IMR-90 (cell line): ENCODE data around the gene AMZ2. TPM values are rescaled to one million over a fixed set of nuclear protein-coding genes. Genes with fewer than 3 reads are reported as not detected.
A peak's percentile ranks its signal among the peaks of the same experiment; 100 is the strongest.

Experiments
- ATAC-seq: fragments of 200-7000 bp; cut with Tn5 transposase; 2 replicates; pipeline ENCODE4 v1.9.1; 2020; ENCODE audit warnings: low read depth, mild to moderate bottlenecking, moderate library complexity
- BruUV-seq: library from RNA; stranded (reverse); fragments of 400-500 nt; replicated peaks from 2 replicates; lab custom pipeline; 2021; lab: Mats Ljungman, UMichigan
- CTCF ChIA-PET: fragments of 300-600 bp; formaldehyde crosslinking; extraction: SDS; loops from one replicate; lab custom pipeline; 2021; ENCODE audit warnings: antibody characterized with exemption; lab: Yijun Ruan, JAX
- POLR2A ChIA-PET: fragments of 300-600 bp; sonication (Branson Sonifier 250); formaldehyde crosslinking; loops from one replicate; lab custom pipeline; 2022; ENCODE audit warnings: antibody characterized with exemption; ENCODE audit not compliant: unreplicated experiment; lab: Charles Lee
- DNase-seq: peaks from one replicate; pipeline ENCODE4 v3.0.0; 2013
- H2AFZ ChIP-seq: replicated peaks from 2 replicates; pipeline ENCODE3; 2013; ENCODE audit warnings: low read length, mild to moderate bottlenecking; ENCODE audit not compliant: poor library complexity
- H2AK5ac ChIP-seq: 2 replicates; pipeline ENCODE4 v1.6.1; 2013; ENCODE audit warnings: low read depth, low read length, inconsistent platforms
- H2AK9ac ChIP-seq: replicated peaks from 2 replicates; pipeline ENCODE3; 2013; ENCODE audit warnings: mild to moderate bottlenecking, low read depth, low read length, moderate library complexity; ENCODE audit not compliant: poor library complexity
- H2BK120ac ChIP-seq: 2 replicates; pipeline ENCODE4 v1.6.1; 2013; ENCODE audit warnings: low read depth, low read length, inconsistent platforms
- H2BK15ac ChIP-seq: 3 replicates; pipeline ENCODE4 v1.6.1; 2013; ENCODE audit warnings: low read depth, low read length, inconsistent platforms
- H2BK20ac ChIP-seq: 2 replicates; pipeline ENCODE4 v1.6.1; 2013; ENCODE audit warnings: low read depth, mild to moderate bottlenecking, inconsistent platforms, low read length, moderate library complexity
- H2BK5ac ChIP-seq: 2 replicates; pipeline ENCODE4 v1.6.1; 2013; ENCODE audit warnings: mild to moderate bottlenecking, low read depth, low read length, inconsistent platforms; ENCODE audit not compliant: poor library complexity, severe bottlenecking
- H3K14ac ChIP-seq: replicated peaks from 2 replicates; pipeline ENCODE4 v1.6.1; 2013; ENCODE audit warnings: low read depth, low read length, inconsistent platforms
- H3K18ac ChIP-seq: 2 replicates; pipeline ENCODE4 v1.6.1; 2013; ENCODE audit warnings: low read depth, low read length, control low read depth
- H3K23ac ChIP-seq: 2 replicates; pipeline ENCODE4 v1.6.1; 2013; ENCODE audit warnings: low read depth, low read length, inconsistent platforms
- H3K27ac ChIP-seq: 2 replicates; pipeline ENCODE4 v1.5.1; 2013; ENCODE audit warnings: mild to moderate bottlenecking, control low read depth, low read length; ENCODE audit not compliant: insufficient read depth
- H3K27me3 ChIP-seq: 2 replicates; pipeline ENCODE4 v1.6.1; 2013; ENCODE audit warnings: low read length; ENCODE audit not compliant: control insufficient read depth, insufficient read depth
- H3K36me3 ChIP-seq: 2 replicates; pipeline ENCODE4 v1.6.1; 2013; ENCODE audit warnings: low read length, mixed read lengths; ENCODE audit not compliant: control insufficient read depth, insufficient read depth
- H3K4ac ChIP-seq: 2 replicates; pipeline ENCODE4 v1.6.1; 2013; ENCODE audit warnings: low read depth, low read length, inconsistent platforms
- H3K4me1 ChIP-seq: 2 replicates; pipeline ENCODE4 v1.6.1; 2013; ENCODE audit warnings: low read length, mixed read lengths; ENCODE audit not compliant: control insufficient read depth, insufficient read depth
- H3K4me2 ChIP-seq: 2 replicates; pipeline ENCODE4 v1.6.1; 2013; ENCODE audit warnings: low read depth, mild to moderate bottlenecking, control low read depth, low read length, moderate library complexity
- H3K4me3 ChIP-seq: 2 replicates; pipeline ENCODE4 v1.5.1; 2013; ENCODE audit warnings: low read depth, mild to moderate bottlenecking, control low read depth, low read length, moderate library complexity; ENCODE audit not compliant: insufficient read depth
- H3K56ac ChIP-seq: 2 replicates; pipeline ENCODE4 v1.6.1; 2013; ENCODE audit warnings: low read length, inconsistent platforms; ENCODE audit not compliant: insufficient read depth; ENCODE audit errors: extremely low read depth
- H3K79me1 ChIP-seq, 2 experiments: 2 replicates each; pipeline ENCODE4 v1.6.1; 2013; ENCODE audit warnings: low read length in 2 of 2, inconsistent platforms in 1 of 2, low read depth in 1 of 2
- H3K9ac ChIP-seq: 2 replicates; pipeline ENCODE4 v1.6.1; 2013; ENCODE audit warnings: low read depth, low read length, control low read depth
- H3K9me1 ChIP-seq: 2 replicates; pipeline ENCODE4 v1.6.1; 2013; ENCODE audit warnings: low read length, inconsistent platforms; ENCODE audit not compliant: insufficient read depth
- H3K9me3 ChIP-seq: 2 replicates; pipeline ENCODE4 v1.6.1; 2013; ENCODE audit warnings: low read length; ENCODE audit not compliant: control insufficient read depth, insufficient read depth
- H4K20me1 ChIP-seq: 2 replicates; pipeline ENCODE4 v1.6.1; 2013; ENCODE audit warnings: low read length, inconsistent platforms; ENCODE audit not compliant: insufficient read depth
- H4K5ac ChIP-seq: 2 replicates; pipeline ENCODE4 v1.6.1; 2013; ENCODE audit warnings: mild to moderate bottlenecking, low read depth, low read length, control low read depth
- H4K8ac ChIP-seq, 2 experiments: 2 replicates each; pipeline ENCODE4 v1.6.1; 2013; ENCODE audit warnings: low read depth in 2 of 2, low read length in 2 of 2, control low read depth in 1 of 2, inconsistent platforms in 1 of 2
- H4K91ac ChIP-seq: 2 replicates; pipeline ENCODE4 v1.6.1; 2013; ENCODE audit warnings: low read depth, low read length, inconsistent platforms; ENCODE audit not compliant: insufficient read depth
- BHLHE40 ChIP-seq: fragments of 150-350 bp; IDR thresholded peaks from 2 replicates; pipeline ENCODE4 v1.6.1; 2016; ENCODE audit warnings: mild to moderate bottlenecking, low read depth, low read length
- CEBPB ChIP-seq: IDR thresholded peaks from 2 replicates; pipeline ENCODE4 v1.6.1; 2012; ENCODE audit warnings: low read depth, low read length, improper control_type of control experiment
- CHD1 ChIP-seq: IDR thresholded peaks from 2 replicates; pipeline ENCODE4 v1.6.1; 2012; ENCODE audit warnings: low read depth, low read length, improper control_type of control experiment
- CTCF ChIP-seq: conservative IDR thresholded peaks from 2 replicates; pipeline ENCODE4 v1.5.1; 2012; ENCODE audit warnings: mild to moderate bottlenecking, low read depth, low read length, improper control_type of control experiment
- ELK1 ChIP-seq: fragments of 150-350 bp; IDR thresholded peaks from 2 replicates; pipeline ENCODE4 v1.6.1; 2016; ENCODE audit warnings: low read depth, mild to moderate bottlenecking, low read length, moderate library complexity, borderline replicate concordance
- FOS ChIP-seq: fragments of 150-350 bp; IDR thresholded peaks from 2 replicates; pipeline ENCODE4 v1.6.1; 2016; ENCODE audit warnings: low read depth, low read length
- MAZ ChIP-seq: IDR thresholded peaks from 2 replicates; pipeline ENCODE4 v1.6.1; 2012; ENCODE audit warnings: low read depth, mild to moderate bottlenecking, low read length, improper control_type of control experiment, moderate library complexity, borderline replicate concordance
- POLR2A ChIP-seq: IDR thresholded peaks from 2 replicates; pipeline ENCODE4 v1.6.1; 2012; ENCODE audit warnings: mild to moderate bottlenecking, low read depth, low read length
- RAD21 ChIP-seq: IDR thresholded peaks from 2 replicates; pipeline ENCODE4 v1.6.1; 2012; ENCODE audit warnings: low read length, improper control_type of control experiment
- RFX5 ChIP-seq: IDR thresholded peaks from 2 replicates; pipeline ENCODE4 v1.8.0; 2012; ENCODE audit warnings: low read depth, mild to moderate bottlenecking, low read length, moderate library complexity
- SMC3 ChIP-seq: fragments of 150-350 bp; IDR thresholded peaks from 2 replicates; pipeline ENCODE4 v1.6.1; 2016; ENCODE audit warnings: low read depth, mild to moderate bottlenecking, antibody characterized with exemption, low read length, moderate library complexity
- USF2 ChIP-seq: fragments of 150-350 bp; IDR thresholded peaks from 2 replicates; pipeline ENCODE4 v1.6.1; 2017; ENCODE audit warnings: mild to moderate bottlenecking, antibody characterized with exemption, low read length, low read depth
- WGBS, 2 experiments: methylation state at CpG; one replicate each; pipeline versions ENCODE4 v1.1.5 to v1.1.7; 2013; ENCODE audit warnings: missing lambda C conversion rate in 2 of 2; ENCODE audit not compliant: insufficient read length in 1 of 2; ENCODE audit errors: extremely low coverage in 2 of 2; 5-methylcytosine and 5-hydroxymethylcytosine counted together
- dilution Hi-C: fragments of 300-500 bp; cut with HindIII; formaldehyde crosslinking; loops from one replicate; pipeline ENCODE4 v1.14.3; 2018; ENCODE audit warnings: low sequenced_read_pairs; ENCODE audit not compliant: unreplicated experiment
- in situ Hi-C: fragments of 300-500 bp; cut with MboI; formaldehyde crosslinking; loops from 3 replicates; pipeline ENCODE4 v1.14.3; 2019; ENCODE audit warnings: low sequenced_read_pairs, inconsistent platforms, mixed read lengths
- intact Hi-C: fragments of 100-400 bp; cut with micrococcal nuclease; formaldehyde crosslinking; loops from 2 replicates; pipeline ENCODE4 v1.10.0; 2022
- polyA plus RNA-seq, 3 experiments: library from polyadenylated mRNA; depleted of rRNA; stranded (reverse); fragments of >200 nt; gene quantifications; 2 replicates each; pipeline ENCODE4 v1.2.3, GENCODE V29; 2012; ENCODE audit warnings: low replicate concordance in 1 of 3
- total RNA-seq: library from RNA; depleted of rRNA; stranded (reverse); fragments of >200 nt; gene quantifications from 2 replicates; pipeline ENCODE4 v1.2.3, GENCODE V29; 2012

Gene AMZ2
- total and polyA plus RNA-seq, 2 of the 4 experiments (the other 2 are of a cell fraction) = 65.4 to 90.2 TPM

- H2AFZ ChIP-seq = no peak overlapping the region
- CTCF ChIA-PET = interaction anchor here (0.6 to 1.5 kb wide), 4 partner anchors 14 to 143 kb away, joined by 3 to 7 read pairs (median 4); no protein-coding TSS in a partner anchor
Measured at GRCh38 chr17:68199837-68200688, 47.8 kb upstream of the AMZ2 start.

More at GRCh38 chr17:68199837-68200688, 47.8 kb upstream of the AMZ2 start:
- DNase-seq (no peak), ATAC-seq (no peak)
- no peak overlapping the region for H2AK5ac ChIP-seq
- no peak overlapping the region for H2BK15ac ChIP-seq
- peaks cover 59% of the 10 kb centered on the region for H3K27me3 ChIP-seq
- no peaks in the 10 kb centered on the region; the same call in 1 of the 2 replicates for H3K4me1 ChIP-seq
- POLR2A ChIA-PET = no interaction called here
- H3K56ac ChIP-seq = no peak overlapping the region
- H3K18ac ChIP-seq = no peak overlapping the region
- H3K79me1 ChIP-seq = no peaks in the 10 kb centered on the region
- no peak overlapping the region for H3K14ac ChIP-seq
- dilution Hi-C loops (no loop called here), intact Hi-C loops (loop anchor here (1.0 to 10.0 kb wide), 6 partner anchors 28 to 262 kb away; partner anchors contain the start of gene C17orf58), in situ Hi-C loops (no loop called here)
- no peaks in the 10 kb centered on the region; the same call in 1 of the 2 replicates for H3K9me3 ChIP-seq
- H3K4ac ChIP-seq = no peak overlapping the region
- no peaks in the 10 kb centered on the region for H4K20me1 ChIP-seq
- no peak overlapping the region for H4K91ac ChIP-seq
- H3K9me1 ChIP-seq = no peaks in the 10 kb centered on the region
- H2BK5ac ChIP-seq = no peak overlapping the region
- TF ChIP-seq USF2 (no peak), CEBPB (no peak), CHD1 (no peak), FOS (no peak), RAD21 (no peak), SMC3 (no peak), BHLHE40 (no peak), POLR2A (no peak), ELK1 (no peak), CTCF (no peak), RFX5 (no peak), MAZ (no peak)
- no peak overlapping the region for H2BK120ac ChIP-seq
- H3K36me3 ChIP-seq = no peaks in the 10 kb centered on the region
- H2AK9ac ChIP-seq = no peak overlapping the region
- peak overlapping the region; percentile 91 for H3K4me2 ChIP-seq
- no peak overlapping the region for H3K23ac ChIP-seq
- no peak overlapping the region for H3K27ac ChIP-seq
- no peak overlapping the region for H3K4me3 ChIP-seq
- no TSS peak for BruUV-seq
- no peak overlapping the region for H3K9ac ChIP-seq
- H2BK20ac ChIP-seq = no peak overlapping the region
- H4K5ac ChIP-seq = no peak overlapping the region
- 3% methylated on average over 18 of the region's 30 CpGs; no CpG with 5 or more reads in 1 of the 2 experiments for WGBS, 2 experiments
- H4K8ac ChIP-seq = no peak overlapping the region
